SK-N-SH treated with all-trans-retinoic acid at 6 μM for 48 hours (cell line): ENCODE data around the gene TMA7.

Source experiments
- ARNTL ChIP-seq: fragments of 450-650 bp; formaldehyde crosslinking; IDR thresholded peaks from 2 replicates; pipeline ENCODE4 v1.5.0; 2020; ENCODE audit warnings: low read depth, mild to moderate bottlenecking, moderate library complexity, borderline replicate concordance
- GLIS3 ChIP-seq: fragments of 250-450 bp; sonication (Bioruptor Pico); IDR thresholded peaks from 2 replicates; pipeline ENCODE4 v1.5.0; 2020; ENCODE audit warnings: mild to moderate bottlenecking, moderate library complexity
- ISL1 ChIP-seq: fragments of 250-450 bp; sonication (Bioruptor Pico); IDR thresholded peaks from 2 replicates; pipeline ENCODE4 v2.1.2; 2022; ENCODE audit warnings: mild to moderate bottlenecking, moderate library complexity
- RARB ChIP-seq: fragments of 250-450 bp; sonication (Bioruptor Pico); IDR thresholded peaks from 2 replicates; pipeline ENCODE4 v1.8.0; 2021; ENCODE audit warnings: mild to moderate bottlenecking, moderate library complexity
- TCF4 ChIP-seq: fragments of 250-450 bp; sonication (Bioruptor Pico); IDR thresholded peaks from 2 replicates; pipeline ENCODE4 v1.8.0; 2021; ENCODE audit warnings: mild to moderate bottlenecking, moderate library complexity, borderline replicate concordance
- TOX ChIP-seq: fragments of 250-450 bp; sonication (Bioruptor Pico); IDR thresholded peaks from 2 replicates; pipeline ENCODE4 v1.8.0; 2021; ENCODE audit warnings: mild to moderate bottlenecking, moderate library complexity, borderline replicate concordance
- ZC3H10 ChIP-seq: fragments of 250-450 bp; sonication (Bioruptor Pico); IDR thresholded peaks from 2 replicates; pipeline ENCODE4 v1.5.1; 2021; ENCODE audit warnings: mild to moderate bottlenecking, moderate library complexity
- ZFP3 ChIP-seq: fragments of 250-450 bp; sonication (Bioruptor Pico); IDR thresholded peaks from 2 replicates; pipeline ENCODE4 v1.5.0; 2020; ENCODE audit warnings: mild to moderate bottlenecking, moderate library complexity
- ZNF70 ChIP-seq: fragments of 450-650 bp; formaldehyde crosslinking; IDR thresholded peaks from 2 replicates; pipeline ENCODE4 v1.5.0; 2020; ENCODE audit warnings: mild to moderate bottlenecking, moderate library complexity
- TF ChIP-seq, protein P1 (sequence below): fragments of 250-450 bp; sonication (Bioruptor Pico); IDR thresholded peaks from 2 replicates; pipeline ENCODE4 v1.8.0; 2020; ENCODE audit warnings: mild to moderate bottlenecking, moderate library complexity, borderline replicate concordance
- TF ChIP-seq, protein P2 (sequence below): fragments of 250-450 bp; sonication (Bioruptor Pico); IDR thresholded peaks from 2 replicates; pipeline ENCODE4 v1.5.1; 2020; ENCODE audit warnings: low read depth, mild to moderate bottlenecking, moderate library complexity

DNA sequence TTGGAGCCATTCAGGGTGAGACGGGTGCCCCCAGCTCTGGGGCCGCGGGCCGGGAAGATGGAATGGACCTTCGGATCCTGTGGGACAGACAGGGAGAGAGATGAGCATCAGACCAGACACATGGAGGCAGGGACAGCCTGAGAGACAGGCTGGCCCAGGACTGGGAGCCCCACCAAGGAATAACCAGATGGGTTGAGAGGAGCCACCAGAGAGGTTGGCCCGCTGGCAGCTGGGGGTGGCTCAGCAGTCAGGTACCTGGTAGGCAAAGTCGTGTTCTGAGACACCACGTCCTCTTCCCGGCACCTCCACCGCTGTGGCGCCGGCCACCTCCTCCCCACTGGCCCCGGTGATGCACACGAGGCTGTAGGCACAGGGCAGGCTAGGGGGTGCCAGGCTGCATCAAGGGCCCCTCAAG, 24.0 kb upstream of the TMA7 start:
- TF ChIP-seq, protein P1, sequence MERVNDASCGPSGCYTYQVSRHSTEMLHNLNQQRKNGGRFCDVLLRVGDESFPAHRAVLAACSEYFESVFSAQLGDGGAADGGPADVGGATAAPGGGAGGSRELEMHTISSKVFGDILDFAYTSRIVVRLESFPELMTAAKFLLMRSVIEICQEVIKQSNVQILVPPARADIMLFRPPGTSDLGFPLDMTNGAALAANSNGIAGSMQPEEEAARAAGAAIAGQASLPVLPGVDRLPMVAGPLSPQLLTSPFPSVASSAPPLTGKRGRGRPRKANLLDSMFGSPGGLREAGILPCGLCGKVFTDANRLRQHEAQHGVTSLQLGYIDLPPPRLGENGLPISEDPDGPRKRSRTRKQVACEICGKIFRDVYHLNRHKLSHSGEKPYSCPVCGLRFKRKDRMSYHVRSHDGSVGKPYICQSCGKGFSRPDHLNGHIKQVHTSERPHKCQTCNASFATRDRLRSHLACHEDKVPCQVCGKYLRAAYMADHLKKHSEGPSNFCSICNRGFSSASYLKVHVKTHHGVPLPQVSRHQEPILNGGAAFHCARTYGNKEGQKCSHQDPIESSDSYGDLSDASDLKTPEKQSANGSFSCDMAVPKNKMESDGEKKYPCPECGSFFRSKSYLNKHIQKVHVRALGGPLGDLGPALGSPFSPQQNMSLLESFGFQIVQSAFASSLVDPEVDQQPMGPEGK (CRISPR knock-in tag): no peak
- TF ChIP-seq ARNTL (CRISPR knock-in tag): no peak
- no peak for TF ChIP-seq ZC3H10 (CRISPR knock-in tag)
- TF ChIP-seq ZNF70 (CRISPR knock-in tag): no peak
- TF ChIP-seq TOX (CRISPR knock-in tag): no peak
- TF ChIP-seq GLIS3 (CRISPR knock-in tag): no peak
- no peak for TF ChIP-seq ZFP3 (CRISPR knock-in tag)
- no peak for TF ChIP-seq ISL1
- TF ChIP-seq, protein P2, sequence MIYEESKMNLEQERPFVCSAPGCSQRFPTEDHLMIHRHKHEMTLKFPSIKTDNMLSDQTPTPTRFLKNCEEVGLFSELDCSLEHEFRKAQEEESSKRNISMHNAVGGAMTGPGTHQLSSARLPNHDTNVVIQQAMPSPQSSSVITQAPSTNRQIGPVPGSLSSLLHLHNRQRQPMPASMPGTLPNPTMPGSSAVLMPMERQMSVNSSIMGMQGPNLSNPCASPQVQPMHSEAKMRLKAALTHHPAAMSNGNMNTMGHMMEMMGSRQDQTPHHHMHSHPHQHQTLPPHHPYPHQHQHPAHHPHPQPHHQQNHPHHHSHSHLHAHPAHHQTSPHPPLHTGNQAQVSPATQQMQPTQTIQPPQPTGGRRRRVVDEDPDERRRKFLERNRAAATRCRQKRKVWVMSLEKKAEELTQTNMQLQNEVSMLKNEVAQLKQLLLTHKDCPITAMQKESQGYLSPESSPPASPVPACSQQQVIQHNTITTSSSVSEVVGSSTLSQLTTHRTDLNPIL (CRISPR knock-in tag): no peak
- no peak for TF ChIP-seq TCF4 (CRISPR knock-in tag)
- TF ChIP-seq RARB: no peak
